Hepatocyte (in vitro differentiated cells): ENCODE results near the gene MVD. TPM values are rescaled to one million over a fixed set of nuclear protein-coding genes. Genes with fewer than 3 reads are reported as not detected.

Experiments used
- DNase-seq: peaks from one replicate; pipeline ENCODE4 v3.0.0-alpha.2; 2016; ENCODE audit warnings: low spot score
- H2AFZ ChIP-seq: fragments of 200-600 bp; sonication (generic); 2 replicates; pipeline ENCODE4 v1.6.0; 2016; ENCODE audit warnings: antibody characterized with exemption, mild to moderate bottlenecking
- H3K27ac ChIP-seq: fragments of 200-600 bp; sonication (generic); 2 replicates; pipeline ENCODE4 v1.5.1; 2016; ENCODE audit warnings: mild to moderate bottlenecking
- H3K27me3 ChIP-seq: fragments of 200-600 bp; sonication (generic); 2 replicates; pipeline ENCODE4 v1.6.1; 2016
- H3K36me3 ChIP-seq: fragments of 200-600 bp; sonication (generic); replicated peaks from 2 replicates; pipeline ENCODE4 v1.5.1; 2016; ENCODE audit warnings: low read depth; ENCODE audit not compliant: insufficient read depth
- H3K4me1 ChIP-seq: fragments of 200-600 bp; sonication (generic); 2 replicates; pipeline ENCODE4 v1.5.1; 2016; ENCODE audit warnings: mild to moderate bottlenecking, moderate library complexity; ENCODE audit not compliant: insufficient read depth
- H3K4me2 ChIP-seq: fragments of 200-600 bp; sonication (generic); 2 replicates; pipeline ENCODE4 v1.6.0; 2016
- H3K4me3 ChIP-seq: fragments of 200-600 bp; sonication (generic); 2 replicates; pipeline ENCODE4 v1.5.1; 2016; ENCODE audit warnings: mild to moderate bottlenecking
- H3K79me2 ChIP-seq: fragments of 200-600 bp; sonication (generic); 2 replicates; pipeline ENCODE4 v1.6.0; 2017; ENCODE audit warnings: mild to moderate bottlenecking
- H3K9me2 ChIP-seq: fragments of 200-600 bp; sonication (generic); replicated peaks from 2 replicates; pipeline ENCODE4 v1.6.0; 2017; ENCODE audit warnings: mild to moderate bottlenecking; ENCODE audit not compliant: insufficient read depth
- H3K9me3 ChIP-seq: fragments of 200-600 bp; sonication (generic); 2 replicates; pipeline ENCODE4 v1.5.1; 2016; ENCODE audit warnings: low read depth, mild to moderate bottlenecking
- H4K20me1 ChIP-seq: fragments of 200-600 bp; sonication (generic); 2 replicates; pipeline ENCODE4 v1.6.0; 2016; ENCODE audit warnings: mild to moderate bottlenecking; ENCODE audit not compliant: insufficient read depth, poor library complexity, severe bottlenecking
- EZH2 ChIP-seq: fragments of 200-600 bp; sonication (generic); IDR thresholded peaks from 2 replicates; pipeline ENCODE4 v1.6.1; 2016; ENCODE audit warnings: antibody characterized with exemption, mild to moderate bottlenecking, borderline replicate concordance
- EZH2phosphoT487 ChIP-seq: fragments of 200-600 bp; sonication (generic); IDR thresholded peaks from one replicate; pipeline ENCODE4 v1.6.1; 2018; ENCODE audit warnings: antibody characterized with exemption, mild to moderate bottlenecking, low read depth, moderate library complexity; ENCODE audit not compliant: unreplicated experiment, severe bottlenecking
- WGBS: methylation state at CpG from one replicate; pipeline ENCODE4 v1.1.6; 2016; ENCODE audit warnings: low lambda C conversion rate; ENCODE audit errors: missing lambda C conversion rate; 5-methylcytosine and 5-hydroxymethylcytosine counted together
- polyA plus RNA-seq: library from polyadenylated mRNA; unstranded; fragments of >200 nt; fragmentation: Nextera tagmentation; extraction: Ambion mirVana; gene quantifications from 2 replicates; pipeline ENCODE4 v1.2.1, GENCODE V29; 2016
- total RNA-seq: library from RNA; depleted of rRNA; stranded (reverse); fragments of >200 nt; gene quantifications from 2 replicates; pipeline ENCODE4 v1.2.3, GENCODE V29; 2014
- TF ChIP-seq, protein P1 (sequence below): fragments of 200-600 bp; sonication (generic); IDR thresholded peaks from 2 replicates; pipeline ENCODE4 v1.5.1; 2016; ENCODE audit warnings: antibody characterized with exemption, mild to moderate bottlenecking; ENCODE audit not compliant: poor library complexity

MVD gene
- total and polyA plus RNA-seq, 2 experiments from 2014 or later: 71.9 to 152 TPM

- Histone ChIP-seq H2AFZ (no peak overlapping the region), H3K9me2 (no peaks in the 10 kb centered on the region), H3K27ac (no peak overlapping the region), H3K4me3 (no peak overlapping the region), H3K4me2 (no peak overlapping the region), H3K27me3 (peaks cover 6% of the 10 kb centered on the region), H3K79me2 (peaks cover 3% of the 10 kb centered on the region), H3K4me1 (no peaks in the 10 kb centered on the region), H3K9me3 (no peaks in the 10 kb centered on the region), H4K20me1 (peaks cover 5% of the 10 kb centered on the region), H3K36me3 (no peaks in the 10 kb centered on the region)
- DNase-seq: no peak
- 93% methylated on average over 8 of the region's 9 CpGs for WGBS
- no peak for TF ChIP-seq EZH2
- TF ChIP-seq EZH2phosphoT487: no peak
- TF ChIP-seq, protein P1, sequence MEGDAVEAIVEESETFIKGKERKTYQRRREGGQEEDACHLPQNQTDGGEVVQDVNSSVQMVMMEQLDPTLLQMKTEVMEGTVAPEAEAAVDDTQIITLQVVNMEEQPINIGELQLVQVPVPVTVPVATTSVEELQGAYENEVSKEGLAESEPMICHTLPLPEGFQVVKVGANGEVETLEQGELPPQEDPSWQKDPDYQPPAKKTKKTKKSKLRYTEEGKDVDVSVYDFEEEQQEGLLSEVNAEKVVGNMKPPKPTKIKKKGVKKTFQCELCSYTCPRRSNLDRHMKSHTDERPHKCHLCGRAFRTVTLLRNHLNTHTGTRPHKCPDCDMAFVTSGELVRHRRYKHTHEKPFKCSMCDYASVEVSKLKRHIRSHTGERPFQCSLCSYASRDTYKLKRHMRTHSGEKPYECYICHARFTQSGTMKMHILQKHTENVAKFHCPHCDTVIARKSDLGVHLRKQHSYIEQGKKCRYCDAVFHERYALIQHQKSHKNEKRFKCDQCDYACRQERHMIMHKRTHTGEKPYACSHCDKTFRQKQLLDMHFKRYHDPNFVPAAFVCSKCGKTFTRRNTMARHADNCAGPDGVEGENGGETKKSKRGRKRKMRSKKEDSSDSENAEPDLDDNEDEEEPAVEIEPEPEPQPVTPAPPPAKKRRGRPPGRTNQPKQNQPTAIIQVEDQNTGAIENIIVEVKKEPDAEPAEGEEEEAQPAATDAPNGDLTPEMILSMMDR: no peak
These were observed 19.3 kb downstream of the MVD start for GRCh38 chr16:88643644-88643932.

DNA sequence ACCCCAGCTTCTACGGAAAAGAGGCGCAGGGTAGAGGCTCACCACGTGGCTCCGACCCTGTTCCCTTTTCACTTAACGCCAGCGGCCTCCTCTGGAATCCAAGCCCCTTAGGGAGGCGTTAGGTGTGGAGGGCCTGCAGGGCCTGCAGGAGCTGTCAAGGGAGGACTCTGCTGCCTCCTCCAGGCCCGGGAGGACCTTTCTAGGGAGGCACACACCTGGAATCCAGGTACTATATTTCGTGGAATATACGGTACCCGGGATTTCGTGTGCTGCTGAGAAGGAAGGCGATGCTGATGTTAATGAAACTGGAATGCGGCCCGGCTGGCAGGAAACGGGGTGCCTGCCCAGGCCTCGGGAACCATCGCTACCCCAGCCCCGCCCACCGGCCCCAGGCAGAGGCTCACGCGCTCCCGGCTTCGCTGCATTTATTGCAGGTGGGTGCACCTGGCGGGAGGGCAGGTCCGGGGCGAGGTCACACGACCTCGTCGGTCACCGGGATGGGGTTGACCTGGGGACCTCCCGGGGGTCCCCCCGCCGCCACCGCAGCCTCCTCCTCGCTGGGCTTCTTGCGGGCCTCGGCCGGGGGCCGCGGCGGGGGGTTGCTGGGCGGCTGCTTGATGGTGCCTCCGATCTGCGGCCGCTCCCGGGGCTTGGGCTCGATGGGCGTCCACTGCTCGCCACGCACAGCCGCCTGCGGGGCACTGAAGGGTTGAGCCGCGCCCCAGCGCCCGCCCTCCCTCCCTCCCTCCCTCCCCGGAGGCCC lies 19.8 kb downstream of the MVD start:
- Histone ChIP-seq H3K4me3 (no peak overlapping the region), H3K79me2 (no peaks in the 10 kb centered on the region), H4K20me1 (no peaks in the 10 kb centered on the region), H3K4me2 (no peak overlapping the region), H3K27me3 (peaks cover 9% of the 10 kb centered on the region), H3K9me2 (no peaks in the 10 kb centered on the region), H3K36me3 (no peaks in the 10 kb centered on the region), H3K4me1 (no peaks in the 10 kb centered on the region), H2AFZ (no peak overlapping the region), H3K27ac (no peak overlapping the region), H3K9me3 (no peaks in the 10 kb centered on the region)
- no peak for TF ChIP-seq EZH2
- TF ChIP-seq EZH2phosphoT487: no peak
- TF ChIP-seq, protein P1: no peak
- DNase-seq: no peak
- 91% methylated on average over 30 of the region's 58 CpGs for WGBS

- H3K27ac ChIP-seq: no peak overlapping the region
These were observed 22.2 kb downstream of the MVD start for GRCh38 chr16:88640498-88641247.

More at GRCh38 chr16:88640498-88641247, 22.2 kb downstream of the MVD start:
- no peak overlapping the region for H3K4me3 ChIP-seq
- no peaks in the 10 kb centered on the region for H3K9me3 ChIP-seq
- no peaks in the 10 kb centered on the region for H3K79me2 ChIP-seq
- no peaks in the 10 kb centered on the region for H3K4me1 ChIP-seq
- 80% methylated on average over 16 of the region's 17 CpGs for WGBS
- H3K36me3 ChIP-seq: no peaks in the 10 kb centered on the region
- H4K20me1 ChIP-seq: no peaks in the 10 kb centered on the region
- H2AFZ ChIP-seq: no peak overlapping the region
- H3K4me2 ChIP-seq: no peak overlapping the region
- DNase-seq: no peak
- H3K27me3 ChIP-seq: peaks cover 9% of the 10 kb centered on the region
- H3K9me2 ChIP-seq: no peaks in the 10 kb centered on the region
- TF ChIP-seq EZH2 (no peak), EZH2phosphoT487 (no peak)
- TF ChIP-seq, protein P1: no peak
